BJ (cell line): ENCODE results near the gene PXDN. TPM values are rescaled to one million over a fixed set of nuclear protein-coding genes. Genes with fewer than 3 reads are reported as not detected.

Experiments
- CTCF ChIA-PET: fragments of 350-600 bp; formaldehyde crosslinking; extraction: SDS; loops from one replicate; lab custom pipeline; 2021; ENCODE audit warnings: antibody characterized with exemption, inconsistent platforms; lab: Yijun Ruan, JAX
- POLR2A ChIA-PET: fragments of 300-600 bp; sonication (Branson Sonifier 250); formaldehyde crosslinking; extraction: SDS; loops from one replicate; lab custom pipeline; 2021; ENCODE audit warnings: antibody characterized with exemption; lab: Charles Lee
- DNase-seq: peaks from one replicate; pipeline ENCODE4 v3.0.0-alpha.2; 2011; ENCODE audit warnings: low read depth
- H3K27me3 ChIP-seq: 2 replicates; pipeline ENCODE4 v1.6.0; 2011; ENCODE audit warnings: low read length; ENCODE audit not compliant: control insufficient read depth, insufficient read depth
- H3K36me3 ChIP-seq: 2 replicates; pipeline ENCODE4 v1.5.1; 2011; ENCODE audit warnings: low read length; ENCODE audit not compliant: control insufficient read depth, insufficient read depth
- H3K4me3 ChIP-seq: 2 replicates; pipeline ENCODE4 v1.5.1; 2011; ENCODE audit warnings: low read depth, mild to moderate bottlenecking, control low read depth, low read length
- CTCF ChIP-seq: IDR thresholded peaks from 2 replicates; pipeline ENCODE4 v1.5.1; 2011; ENCODE audit warnings: low read depth, mild to moderate bottlenecking, control low read depth, inconsistent platforms, low read length, moderate library complexity; ENCODE audit not compliant: insufficient read depth
- polyA plus RNA-seq: library from polyadenylated mRNA; depleted of rRNA; stranded (reverse); fragments of >200 nt; gene quantifications from 2 replicates; pipeline ENCODE4 v1.2.3, GENCODE V29; 2011

Gene PXDN
- polyA plus RNA-seq, 1 experiment, result 212 TPM

GRCh38 chr2:1641523-1641922 is 102.8 kb downstream of the PXDN start:
- no peak for DNase-seq
- ChIA-PET CTCF (interaction anchor here (0.9 to 1.6 kb wide), 2 partner anchors 11 to 101 kb away, joined by 3 read pairs; no protein-coding TSS in a partner anchor), POLR2A (interaction anchor here (0.7 kb wide), 1 partner anchor 16 kb away, joined by 3 read pairs; no protein-coding TSS in a partner anchor)
- no peaks in the 10 kb centered on the region for H3K27me3 ChIP-seq
- H3K4me3 ChIP-seq, result no peak overlapping the region
- no peak for TF ChIP-seq CTCF
- peaks cover 50% of the 10 kb centered on the region for H3K36me3 ChIP-seq

GRCh38 chr2:1640301-1641135 is 103.8 kb downstream of the PXDN start:
- CTCF ChIA-PET, result interaction anchor here (0.5 to 1.6 kb wide), 2 partner anchors 102 to 1924 kb away, joined by 3 read pairs; no protein-coding TSS in a partner anchor
- TF ChIP-seq CTCF, result no peak
- H3K36me3 ChIP-seq, result peaks cover 53% of the 10 kb centered on the region

DNA sequence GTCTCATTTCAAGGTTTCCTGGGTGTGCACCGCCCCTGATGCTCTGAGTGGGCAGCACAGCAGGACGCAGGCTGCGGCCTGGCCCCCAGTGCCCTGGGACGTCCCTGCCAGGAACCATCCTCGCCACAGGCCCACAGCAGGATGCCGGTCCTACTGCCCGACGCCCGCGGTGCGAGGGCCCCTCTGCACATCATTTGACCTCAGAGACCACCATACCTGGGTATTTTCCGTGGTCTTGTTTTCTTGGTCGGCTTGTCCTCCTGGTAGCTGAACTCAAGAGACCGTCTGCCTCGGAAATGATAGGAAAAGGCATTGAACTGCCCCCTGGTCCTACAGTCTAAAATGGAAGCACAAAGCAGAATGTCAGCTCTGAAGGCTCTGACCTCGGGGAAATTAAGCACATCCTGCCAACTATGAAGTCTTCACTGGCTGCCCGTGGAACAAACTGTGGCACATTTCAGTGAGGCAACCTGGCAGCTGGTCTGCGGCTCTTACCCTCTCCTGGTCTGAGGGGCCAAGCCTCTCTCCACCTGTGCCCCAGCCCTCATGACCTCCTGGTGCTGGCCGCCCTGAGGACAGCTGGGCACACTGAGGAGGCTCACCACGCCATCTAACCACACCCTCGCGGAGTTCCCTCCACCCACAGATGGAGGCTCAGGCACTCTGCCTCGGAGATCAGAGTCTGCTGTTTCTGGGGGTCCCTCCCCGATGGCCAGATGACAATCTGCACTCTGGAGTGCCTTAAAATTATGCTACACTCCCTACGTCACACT is 105.0 kb downstream of the PXDN start:
- Histone ChIP-seq H3K27me3 (no peaks in the 10 kb centered on the region), H3K4me3 (no peak overlapping the region), H3K36me3 (peaks cover 60% of the 10 kb centered on the region)
- ChIA-PET POLR2A (no interaction called here), CTCF (no interaction called here)
- TF ChIP-seq CTCF, result no peak
- DNase-seq, result no peak

More at GRCh38 chr2:1640301-1641135, 103.8 kb downstream of the PXDN start:
- H3K27me3 ChIP-seq, result no peaks in the 10 kb centered on the region
- POLR2A ChIA-PET, result interaction anchor here (0.7 kb wide), 1 partner anchor 15 kb away, joined by 3 read pairs; no protein-coding TSS in a partner anchor
- DNase-seq, result no peak
- no peak overlapping the region for H3K4me3 ChIP-seq

- Histone ChIP-seq H3K4me3 (no peak overlapping the region), H3K36me3 (peaks cover 67% of the 10 kb centered on the region), H3K27me3 (no peaks in the 10 kb centered on the region)
- ChIA-PET POLR2A (no interaction called here), CTCF (interaction anchor here (0.7 kb wide), 1 partner anchor 33 kb away, joined by 3 read pairs; no protein-coding TSS in a partner anchor)
- no peak for DNase-seq
- no peak for TF ChIP-seq CTCF
Observed at GRCh38 chr2:1638281-1638860, 105.9 kb downstream of the PXDN start.
